ENCODE measurements around the gene RPL41.
"Not testable (repeated sequence)": the region's sequence is repeated elsewhere in the genome, so short reads cannot be mapped to it uniquely, and the experiment has no call there.

The RPL41 gene

GRCh38 chr12:56110571-56110970 lies 5.9 kb upstream of the RPL41 start:
- no peak overlapping the region for H3K4me3 ChIP-seq (ENCODE audit: low read depth, low read length)
- no peak for DNase-seq (ENCODE audit: low read depth)

GRCh38 chr12:56114084-56114483 lies 2.3 kb upstream of the RPL41 start:
- TF ChIP-seq CTCF (conservative IDR thresholded peaks at IDR 0.05; ENCODE audit: low read depth, low read length), result no peak
- H3K4me3 ChIP-seq (ENCODE audit: low read depth, low read length), result no peak overlapping the region
- no peak for DNase-seq (ENCODE audit: low read depth)

More at GRCh38 chr12:56110571-56110970, 5.9 kb upstream of the RPL41 start:
- no peak for TF ChIP-seq CTCF (conservative IDR thresholded peaks at IDR 0.05; ENCODE audit: low read depth, low read length)

GRCh38 chr12:56115329-56115728 lies 1.1 kb upstream of the RPL41 start:
- peak overlapping the region; percentile 68 for H3K4me3 ChIP-seq (ENCODE audit: low read depth, low read length)
- DNase-seq (ENCODE audit: low read depth), result peak; percentile 33
- no peak for TF ChIP-seq CTCF (conservative IDR thresholded peaks at IDR 0.05; ENCODE audit: low read depth, low read length)

- H3K4me3 ChIP-seq (ENCODE audit: low read depth, low read length), result peak overlapping the region; percentile 68
- DNase-seq (ENCODE audit: low read depth), result not testable (repeated sequence)
Measured at GRCh38 chr12:56117082-56117706, 761 bp downstream of the RPL41 start.

- peak; percentile 58 for TF ChIP-seq CTCF (conservative IDR thresholded peaks at IDR 0.05; ENCODE audit: low read depth, low read length)
- H3K4me3 ChIP-seq (ENCODE audit: low read depth, low read length), result peak within 1 kb of the TSS; percentile 80
- peak; percentile 100 for DNase-seq (ENCODE audit: low read depth)
Measured at GRCh38 chr12:56117778-56118687, 1.6 kb downstream of the RPL41 start, which contains the start of gene ZC3H10. Gene ZC3H10, plus strand, starts transcription at chr12:56118266. Its CDS starts 2,297 bp downstream, at chr12:56120563.

GRCh38 chr12:56118688-56119357 lies 2.4 kb downstream of the RPL41 start:
- no peak for DNase-seq (ENCODE audit: low read depth)
- peak overlapping the region; percentile 80 for H3K4me3 ChIP-seq (ENCODE audit: low read depth, low read length)
- no peak for TF ChIP-seq CTCF (conservative IDR thresholded peaks at IDR 0.05; ENCODE audit: low read depth, low read length)

- no peak overlapping the region for H3K4me3 ChIP-seq (ENCODE audit: low read depth, low read length)
- peak; percentile 98 for DNase-seq (ENCODE audit: low read depth)
- TF ChIP-seq CTCF (conservative IDR thresholded peaks at IDR 0.05; ENCODE audit: low read depth, low read length), result peak; percentile 85
Measured at GRCh38 chr12:56119361-56119796, 2.9 kb downstream of the RPL41 start.

Measured in choroid plexus epithelial cell (primary cell).